HFF-Myc (cell line): ENCODE measurements around the gene PNPLA1.

Experiments used
- DNase-seq: peaks from one replicate; pipeline ENCODE4 v3.0.0-alpha.2; 2011; ENCODE audit warnings: low read depth; ENCODE audit errors: extremely low read depth
- H3K4me3 ChIP-seq: replicated peaks from 2 replicates; pipeline ENCODE4 v1.5.1; 2011; ENCODE audit warnings: low read depth, mild to moderate bottlenecking, control low read depth, low read length
- CTCF ChIP-seq: IDR thresholded peaks from 2 replicates; pipeline ENCODE4 v1.5.1; 2012; ENCODE audit warnings: mild to moderate bottlenecking, low read depth, low read length, control low read depth; ENCODE audit errors: missing control alignments

Gene PNPLA1

GRCh38 chr6:36308514-36308913, 38.7 kb downstream of the PNPLA1 start:
- H3K4me3 ChIP-seq = no peak overlapping the region
- no peak for DNase-seq
- no peak for TF ChIP-seq CTCF

- no peak for DNase-seq
- no peak for TF ChIP-seq CTCF
- H3K4me3 ChIP-seq = no peak overlapping the region
Measured at GRCh38 chr6:36309203-36309602, 39.3 kb downstream of the PNPLA1 start.

GRCh38 chr6:36309900-36310299, 40.0 kb downstream of the PNPLA1 start:
- no peak for TF ChIP-seq CTCF
- no peak for DNase-seq

GRCh38 chr6:36312854-36313648, 43.2 kb downstream of the PNPLA1 start:
- no peak for DNase-seq
- no peak for TF ChIP-seq CTCF
- no peak overlapping the region for H3K4me3 ChIP-seq

More at GRCh38 chr6:36309900-36310299, 40.0 kb downstream of the PNPLA1 start:
- no peak overlapping the region for H3K4me3 ChIP-seq

GRCh38 chr6:36313649-36313936, 43.7 kb downstream of the PNPLA1 start:
- no peak overlapping the region for H3K4me3 ChIP-seq
- no peak for DNase-seq
- TF ChIP-seq CTCF = no peak

- no peak for TF ChIP-seq CTCF
- DNase-seq = no peak
- no peak overlapping the region for H3K4me3 ChIP-seq
Measured at GRCh38 chr6:36314221-36315014, 44.6 kb downstream of the PNPLA1 start.
